Measurements from ENCODE around the gene CALR.
"Not testable (repeated sequence)": the region's sequence is repeated elsewhere in the genome, so short reads cannot be mapped to it uniquely, and the experiment has no call there.

CALR gene

GRCh38 chr19:12937927-12938778, at the start of gene CALR:
CALR (plus strand) TSS chr19:12938609; CDS start chr19:12938680, 71 bp downstream.
- H3K36me3 ChIP-seq (ENCODE audit: control insufficient read depth, insufficient read depth, low read length), result peaks cover 25% of the 10 kb centered on the region
- peaks cover 33% of the 10 kb centered on the region for H3K4me1 ChIP-seq (ENCODE audit: control insufficient read depth, insufficient read depth, low read length)
- peak within 1 kb of the TSS; percentile 99 for H3K9ac ChIP-seq (ENCODE audit: low read length)
- no peaks in the 10 kb centered on the region for H3K9me3 ChIP-seq (ENCODE audit: control insufficient read depth, low read length)
- H3K4me3 ChIP-seq (ENCODE audit: low read length), result peak within 1 kb of the TSS; percentile 98
- H3K27me3 ChIP-seq (ENCODE audit: control insufficient read depth, insufficient read depth, low read length), result no peaks in the 10 kb centered on the region

GRCh38 chr19:12890299-12890786, 48.1 kb upstream of the CALR start:
- not testable (repeated sequence) for H3K4me3 ChIP-seq (ENCODE audit: low read length); H3K9ac ChIP-seq (ENCODE audit: low read length); H3K36me3 ChIP-seq (ENCODE audit: control insufficient read depth, insufficient read depth, low read length)

DNA sequence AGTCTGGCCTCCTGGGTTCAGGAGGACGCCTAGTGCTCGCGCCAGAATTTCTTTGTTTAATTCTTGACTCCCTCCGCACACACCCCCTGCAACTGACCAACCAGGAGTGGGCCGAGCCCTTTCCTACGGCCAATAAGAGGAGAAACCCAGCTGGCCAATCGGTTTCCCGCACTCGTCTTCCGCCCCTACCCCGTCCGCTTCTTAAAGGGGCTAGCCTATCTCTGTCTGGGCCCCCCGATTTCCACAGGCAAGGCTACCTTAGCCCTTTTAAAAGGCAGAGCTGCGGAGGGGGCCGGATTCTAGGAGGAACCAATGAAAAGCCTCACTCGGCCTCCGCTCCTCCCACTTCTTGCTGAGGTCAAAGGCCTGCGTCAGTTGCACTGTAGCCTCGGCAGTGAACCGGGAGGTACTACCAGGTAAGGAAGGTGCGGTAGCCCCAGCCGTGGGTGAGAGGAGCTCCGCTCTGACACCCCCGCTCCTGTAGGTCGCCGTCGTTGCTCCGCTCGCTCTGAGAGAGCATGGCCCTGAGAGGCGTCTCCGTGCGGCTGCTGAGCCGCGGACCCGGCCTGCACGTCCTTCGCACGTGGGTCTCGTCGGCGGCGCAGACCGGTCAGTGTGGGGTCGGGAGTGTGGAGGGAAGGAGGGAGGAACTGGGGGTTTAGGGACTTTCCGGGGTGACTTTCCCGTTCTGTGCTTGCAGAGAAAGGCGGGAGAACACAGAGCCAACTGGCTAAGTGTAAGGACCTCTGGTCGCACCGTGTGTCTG, 47.4 kb upstream of the CALR start, which contains the start of gene GCDH:
TSS of gene GCDH (plus strand) at position 374 of the 766 bp plus-strand sequence. CDS start at position 519, 145 bp downstream.
- peak within 1 kb of the TSS; percentile 90 for H3K4me3 ChIP-seq (ENCODE audit: low read length)
- H3K4me1 ChIP-seq (ENCODE audit: control insufficient read depth, insufficient read depth, low read length), result peaks cover 9% of the 10 kb centered on the region
- H3K27me3 ChIP-seq (ENCODE audit: control insufficient read depth, insufficient read depth, low read length), result peaks cover 10% of the 10 kb centered on the region
- H3K9me3 ChIP-seq (ENCODE audit: control insufficient read depth, low read length), result no peaks in the 10 kb centered on the region
- H3K9ac ChIP-seq (ENCODE audit: low read length), result peak within 1 kb of the TSS; percentile 55
- no peaks in the 10 kb centered on the region for H3K36me3 ChIP-seq (ENCODE audit: control insufficient read depth, insufficient read depth, low read length)

More at GRCh38 chr19:12890299-12890786, 48.1 kb upstream of the CALR start:
- H3K9me3 ChIP-seq (ENCODE audit: control insufficient read depth, low read length), result not testable (repeated sequence)
- peaks cover 16% of the 10 kb centered on the region for H3K27me3 ChIP-seq (ENCODE audit: control insufficient read depth, insufficient read depth, low read length)
- peaks cover 11% of the 10 kb centered on the region for H3K4me1 ChIP-seq (ENCODE audit: control insufficient read depth, insufficient read depth, low read length)

- Histone ChIP-seq H3K4me1 (ENCODE audit: control insufficient read depth, insufficient read depth, low read length) (peaks cover 9% of the 10 kb centered on the region), H3K36me3 (ENCODE audit: control insufficient read depth, insufficient read depth, low read length) (no peaks in the 10 kb centered on the region), H3K9me3 (ENCODE audit: control insufficient read depth, low read length) (no peaks in the 10 kb centered on the region), H3K4me3 (ENCODE audit: low read length) (peak overlapping the region; percentile 90), H3K9ac (ENCODE audit: low read length) (peak overlapping the region; percentile 55), H3K27me3 (ENCODE audit: control insufficient read depth, insufficient read depth, low read length) (peaks cover 4% of the 10 kb centered on the region)
Observed at GRCh38 chr19:12891553-12892021, 46.8 kb upstream of the CALR start.

- no peaks in the 10 kb centered on the region for H3K9me3 ChIP-seq (ENCODE audit: control insufficient read depth, low read length)
- no peaks in the 10 kb centered on the region for H3K27me3 ChIP-seq (ENCODE audit: control insufficient read depth, insufficient read depth, low read length)
Observed at GRCh38 chr19:12893582-12893981, 44.8 kb upstream of the CALR start.

DNA sequence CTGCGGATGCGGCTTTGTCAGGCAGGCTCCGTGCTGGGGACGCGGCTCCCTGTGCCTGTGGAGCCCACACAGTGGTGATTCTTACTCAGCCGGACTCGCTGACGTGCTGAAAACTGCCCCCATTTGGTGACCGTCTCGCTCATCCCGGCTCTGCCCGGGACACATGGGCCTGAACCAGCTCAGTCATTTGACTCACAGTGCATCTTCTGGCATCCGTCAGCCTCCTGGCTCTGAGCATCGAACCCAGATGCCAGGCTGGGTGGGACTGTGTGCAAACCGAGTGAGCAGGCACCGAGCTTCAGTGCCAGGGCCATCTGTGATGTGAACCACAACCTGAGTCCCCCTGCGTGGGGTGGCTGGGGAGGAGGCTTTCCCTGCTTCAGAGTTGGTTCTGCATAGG, 41.9 kb upstream of the CALR start:
- H3K9ac ChIP-seq (ENCODE audit: low read length), result no peak overlapping the region
- H3K36me3 ChIP-seq (ENCODE audit: control insufficient read depth, insufficient read depth, low read length), result no peaks in the 10 kb centered on the region

More at GRCh38 chr19:12893582-12893981, 44.8 kb upstream of the CALR start:
- Histone ChIP-seq H3K4me3 (ENCODE audit: low read length) (no peak overlapping the region), H3K36me3 (ENCODE audit: control insufficient read depth, insufficient read depth, low read length) (no peaks in the 10 kb centered on the region), H3K4me1 (ENCODE audit: control insufficient read depth, insufficient read depth, low read length) (peaks cover 9% of the 10 kb centered on the region), H3K9ac (ENCODE audit: low read length) (no peak overlapping the region)

GRCh38 chr19:12899891-12900518, 38.4 kb upstream of the CALR start:
- H3K9ac ChIP-seq (ENCODE audit: low read length), result no peak overlapping the region
- no peak overlapping the region for H3K4me3 ChIP-seq (ENCODE audit: low read length)
- no peaks in the 10 kb centered on the region for H3K36me3 ChIP-seq (ENCODE audit: control insufficient read depth, insufficient read depth, low read length)
- no peaks in the 10 kb centered on the region for H3K9me3 ChIP-seq (ENCODE audit: control insufficient read depth, low read length)
- H3K4me1 ChIP-seq (ENCODE audit: control insufficient read depth, insufficient read depth, low read length), result no peaks in the 10 kb centered on the region
- H3K27me3 ChIP-seq (ENCODE audit: control insufficient read depth, insufficient read depth, low read length), result no peaks in the 10 kb centered on the region

More for the DNA sequence above, 41.9 kb upstream of the CALR start:
- Histone ChIP-seq H3K27me3 (ENCODE audit: control insufficient read depth, insufficient read depth, low read length) (no peaks in the 10 kb centered on the region), H3K4me3 (ENCODE audit: low read length) (no peak overlapping the region), H3K4me1 (ENCODE audit: control insufficient read depth, insufficient read depth, low read length) (peaks cover 8% of the 10 kb centered on the region), H3K9me3 (ENCODE audit: control insufficient read depth, low read length) (no peaks in the 10 kb centered on the region)

DNA sequence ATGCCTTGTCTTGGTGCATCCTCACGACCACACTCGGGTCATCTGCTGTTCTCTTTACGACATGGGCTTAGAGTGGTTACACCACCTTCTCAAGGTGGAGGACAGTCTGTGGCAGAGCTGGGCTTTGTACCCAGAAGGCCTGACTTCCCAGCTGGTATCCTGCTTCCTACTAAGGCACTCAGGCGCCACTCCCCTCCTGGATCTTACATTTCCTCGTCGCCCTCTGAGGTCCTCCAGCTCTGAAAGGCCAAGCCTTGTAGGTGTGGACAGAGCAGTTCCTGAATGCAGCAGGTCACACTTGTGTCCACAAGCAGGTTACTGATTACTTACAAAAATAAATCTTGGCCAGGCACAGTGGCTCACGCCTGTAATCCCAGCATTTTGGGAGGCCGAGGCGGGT, 31.2 kb upstream of the CALR start:
- Histone ChIP-seq H3K27me3 (ENCODE audit: control insufficient read depth, insufficient read depth, low read length) (no peaks in the 10 kb centered on the region), H3K9me3 (ENCODE audit: control insufficient read depth, low read length) (no peaks in the 10 kb centered on the region), H3K4me3 (ENCODE audit: low read length) (no peak overlapping the region), H3K9ac (ENCODE audit: low read length) (no peak overlapping the region), H3K36me3 (ENCODE audit: control insufficient read depth, insufficient read depth, low read length) (no peaks in the 10 kb centered on the region), H3K4me1 (ENCODE audit: control insufficient read depth, insufficient read depth, low read length) (peaks cover 1% of the 10 kb centered on the region)

DNA sequence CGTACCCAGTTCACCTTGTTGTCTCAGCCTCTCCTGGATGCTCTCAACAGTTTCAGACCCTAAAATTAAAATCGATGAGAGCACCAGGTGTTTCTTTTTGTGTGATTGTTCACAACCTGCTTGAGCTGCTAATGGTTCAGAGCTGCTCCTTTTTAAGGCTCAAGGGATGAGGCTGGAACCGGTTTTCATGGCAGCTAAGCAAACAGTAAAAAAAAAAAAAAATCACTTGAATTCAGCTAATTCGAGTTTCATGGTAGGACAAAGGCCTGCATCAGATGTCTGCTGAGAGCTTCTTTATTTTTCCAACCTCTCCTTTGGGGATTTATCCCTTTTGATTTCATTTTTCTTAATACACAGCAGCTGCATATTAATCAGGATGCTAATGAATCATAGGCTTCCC, 25.8 kb upstream of the CALR start:
- Histone ChIP-seq H3K27me3 (ENCODE audit: control insufficient read depth, insufficient read depth, low read length) (no peaks in the 10 kb centered on the region), H3K9me3 (ENCODE audit: control insufficient read depth, low read length) (no peaks in the 10 kb centered on the region), H3K36me3 (ENCODE audit: control insufficient read depth, insufficient read depth, low read length) (no peaks in the 10 kb centered on the region), H3K4me1 (ENCODE audit: control insufficient read depth, insufficient read depth, low read length) (peaks cover 19% of the 10 kb centered on the region), H3K4me3 (ENCODE audit: low read length) (no peak overlapping the region), H3K9ac (ENCODE audit: low read length) (no peak overlapping the region)

- Histone ChIP-seq H3K4me1 (ENCODE audit: control insufficient read depth, insufficient read depth, low read length) (peaks cover 19% of the 10 kb centered on the region), H3K27me3 (ENCODE audit: control insufficient read depth, insufficient read depth, low read length) (no peaks in the 10 kb centered on the region), H3K9me3 (ENCODE audit: control insufficient read depth, low read length) (no peaks in the 10 kb centered on the region), H3K4me3 (ENCODE audit: low read length) (no peak overlapping the region), H3K9ac (ENCODE audit: low read length) (peak overlapping the region; percentile 38), H3K36me3 (ENCODE audit: control insufficient read depth, insufficient read depth, low read length) (no peaks in the 10 kb centered on the region)
Observed at GRCh38 chr19:12913011-12913561, 25.3 kb upstream of the CALR start.

- H3K9ac ChIP-seq (ENCODE audit: low read length), result no peak overlapping the region
Observed at GRCh38 chr19:12913851-12914690, 24.3 kb upstream of the CALR start.

More at GRCh38 chr19:12913851-12914690, 24.3 kb upstream of the CALR start:
- Histone ChIP-seq H3K36me3 (ENCODE audit: control insufficient read depth, insufficient read depth, low read length) (no peaks in the 10 kb centered on the region), H3K27me3 (ENCODE audit: control insufficient read depth, insufficient read depth, low read length) (no peaks in the 10 kb centered on the region), H3K4me1 (ENCODE audit: control insufficient read depth, insufficient read depth, low read length) (peaks cover 19% of the 10 kb centered on the region), H3K4me3 (ENCODE audit: low read length) (no peak overlapping the region), H3K9me3 (ENCODE audit: control insufficient read depth, low read length) (no peaks in the 10 kb centered on the region)

All from mucosa of stomach (tissue), 1 donor.